ENCODE results near the gene FANCC.

DNA sequence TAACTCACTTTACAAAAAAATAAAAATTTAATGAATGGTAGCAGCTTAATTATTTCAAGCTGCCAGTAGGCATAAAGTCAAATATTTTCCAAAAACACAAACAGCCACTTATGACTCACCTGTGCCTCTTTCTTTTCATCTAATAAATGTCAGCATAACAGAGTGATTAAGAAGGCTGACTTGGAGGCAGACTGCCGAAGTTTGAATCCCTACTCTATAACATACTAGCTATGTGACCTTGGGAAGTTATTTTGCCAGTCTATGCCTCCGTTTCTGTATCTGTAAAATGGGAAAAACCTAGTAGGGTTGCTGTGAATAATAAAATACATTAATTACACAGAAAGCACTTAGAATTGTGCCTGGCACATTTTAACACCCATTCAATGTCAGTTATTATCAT, 33.8 kb downstream of the FANCC start:
- TF ChIP-seq CTCF (IDR thresholded peaks at IDR 0.05; ENCODE audit: low read depth, low read length, missing input control) (no peak), SP1 (IDR thresholded peaks at IDR 0.05) (no peak), TAF1 (conservative IDR thresholded peaks at IDR 0.05) (no peak), RAD21 (IDR thresholded peaks at IDR 0.05) (no peak)
- TF ChIP-seq, protein P1, sequence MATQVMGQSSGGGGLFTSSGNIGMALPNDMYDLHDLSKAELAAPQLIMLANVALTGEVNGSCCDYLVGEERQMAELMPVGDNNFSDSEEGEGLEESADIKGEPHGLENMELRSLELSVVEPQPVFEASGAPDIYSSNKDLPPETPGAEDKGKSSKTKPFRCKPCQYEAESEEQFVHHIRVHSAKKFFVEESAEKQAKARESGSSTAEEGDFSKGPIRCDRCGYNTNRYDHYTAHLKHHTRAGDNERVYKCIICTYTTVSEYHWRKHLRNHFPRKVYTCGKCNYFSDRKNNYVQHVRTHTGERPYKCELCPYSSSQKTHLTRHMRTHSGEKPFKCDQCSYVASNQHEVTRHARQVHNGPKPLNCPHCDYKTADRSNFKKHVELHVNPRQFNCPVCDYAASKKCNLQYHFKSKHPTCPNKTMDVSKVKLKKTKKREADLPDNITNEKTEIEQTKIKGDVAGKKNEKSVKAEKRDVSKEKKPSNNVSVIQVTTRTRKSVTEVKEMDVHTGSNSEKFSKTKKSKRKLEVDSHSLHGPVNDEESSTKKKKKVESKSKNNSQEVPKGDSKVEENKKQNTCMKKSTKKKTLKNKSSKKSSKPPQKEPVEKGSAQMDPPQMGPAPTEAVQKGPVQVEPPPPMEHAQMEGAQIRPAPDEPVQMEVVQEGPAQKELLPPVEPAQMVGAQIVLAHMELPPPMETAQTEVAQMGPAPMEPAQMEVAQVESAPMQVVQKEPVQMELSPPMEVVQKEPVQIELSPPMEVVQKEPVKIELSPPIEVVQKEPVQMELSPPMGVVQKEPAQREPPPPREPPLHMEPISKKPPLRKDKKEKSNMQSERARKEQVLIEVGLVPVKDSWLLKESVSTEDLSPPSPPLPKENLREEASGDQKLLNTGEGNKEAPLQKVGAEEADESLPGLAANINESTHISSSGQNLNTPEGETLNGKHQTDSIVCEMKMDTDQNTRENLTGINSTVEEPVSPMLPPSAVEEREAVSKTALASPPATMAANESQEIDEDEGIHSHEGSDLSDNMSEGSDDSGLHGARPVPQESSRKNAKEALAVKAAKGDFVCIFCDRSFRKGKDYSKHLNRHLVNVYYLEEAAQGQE (IDR thresholded peaks at IDR 0.05) = no peak
- TF ChIP-seq, protein P2, sequence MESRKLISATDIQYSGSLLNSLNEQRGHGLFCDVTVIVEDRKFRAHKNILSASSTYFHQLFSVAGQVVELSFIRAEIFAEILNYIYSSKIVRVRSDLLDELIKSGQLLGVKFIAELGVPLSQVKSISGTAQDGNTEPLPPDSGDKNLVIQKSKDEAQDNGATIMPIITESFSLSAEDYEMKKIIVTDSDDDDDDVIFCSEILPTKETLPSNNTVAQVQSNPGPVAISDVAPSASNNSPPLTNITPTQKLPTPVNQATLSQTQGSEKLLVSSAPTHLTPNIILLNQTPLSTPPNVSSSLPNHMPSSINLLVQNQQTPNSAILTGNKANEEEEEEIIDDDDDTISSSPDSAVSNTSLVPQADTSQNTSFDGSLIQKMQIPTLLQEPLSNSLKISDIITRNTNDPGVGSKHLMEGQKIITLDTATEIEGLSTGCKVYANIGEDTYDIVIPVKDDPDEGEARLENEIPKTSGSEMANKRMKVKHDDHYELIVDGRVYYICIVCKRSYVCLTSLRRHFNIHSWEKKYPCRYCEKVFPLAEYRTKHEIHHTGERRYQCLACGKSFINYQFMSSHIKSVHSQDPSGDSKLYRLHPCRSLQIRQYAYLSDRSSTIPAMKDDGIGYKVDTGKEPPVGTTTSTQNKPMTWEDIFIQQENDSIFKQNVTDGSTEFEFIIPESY (IDR thresholded peaks at IDR 0.05) = no peak

Measured in liver (tissue), 3 donors.